GM19035 (cell line): ENCODE measurements around the gene DIP2B.

Experiments used
- ATAC-seq: cut with Tn5 transposase; IDR thresholded peaks from one replicate; pipeline ENCODE4 v1.9.1; 2021; ENCODE audit not compliant: unreplicated experiment

DIP2B gene

GRCh38 chr12:50606675-50607375 lies 102.0 kb downstream of the DIP2B start:
- ATAC-seq, result no peak

- ATAC-seq, result no peak
Observed at GRCh38 chr12:50609292-50609874, 104.6 kb downstream of the DIP2B start.

- ATAC-seq, result no peak
Observed at GRCh38 chr12:50610171-50610570, 105.4 kb downstream of the DIP2B start.

- ATAC-seq, result no peak
Observed at GRCh38 chr12:50611021-50611744, 106.4 kb downstream of the DIP2B start.

- ATAC-seq, result no peak
Observed at GRCh38 chr12:50612882-50613281, 108.1 kb downstream of the DIP2B start.

GRCh38 chr12:50613463-50613862 lies 108.7 kb downstream of the DIP2B start:
- no peak for ATAC-seq

- ATAC-seq, result no peak
Observed at GRCh38 chr12:50614167-50614759, 109.5 kb downstream of the DIP2B start.

GRCh38 chr12:50615145-50615906 lies 110.5 kb downstream of the DIP2B start:
- ATAC-seq, result no peak

- ATAC-seq, result no peak
Observed at GRCh38 chr12:50615907-50616296, 111.1 kb downstream of the DIP2B start.

- ATAC-seq, result no peak
Observed at GRCh38 chr12:50617657-50618056, 112.9 kb downstream of the DIP2B start.

- no peak for ATAC-seq
Observed at GRCh38 chr12:50618864-50619609, 114.3 kb downstream of the DIP2B start.

GRCh38 chr12:50619610-50619958 lies 114.8 kb downstream of the DIP2B start:
- ATAC-seq, result no peak

- ATAC-seq, result no peak
Observed at GRCh38 chr12:50620109-50620977, 115.6 kb downstream of the DIP2B start.

GRCh38 chr12:50620978-50621360 lies 116.2 kb downstream of the DIP2B start:
- ATAC-seq, result no peak

- no peak for ATAC-seq
Observed at GRCh38 chr12:50621399-50622300, 116.9 kb downstream of the DIP2B start.

GRCh38 chr12:50625029-50625925 lies 120.5 kb downstream of the DIP2B start:
- no peak for ATAC-seq

GRCh38 chr12:50626026-50626425 lies 121.2 kb downstream of the DIP2B start:
- ATAC-seq, result no peak

- no peak for ATAC-seq
Observed at GRCh38 chr12:50627491-50627890, 122.7 kb downstream of the DIP2B start.
